Measurements from ENCODE around the gene CACNA2D4.

CACNA2D4 gene

DNA sequence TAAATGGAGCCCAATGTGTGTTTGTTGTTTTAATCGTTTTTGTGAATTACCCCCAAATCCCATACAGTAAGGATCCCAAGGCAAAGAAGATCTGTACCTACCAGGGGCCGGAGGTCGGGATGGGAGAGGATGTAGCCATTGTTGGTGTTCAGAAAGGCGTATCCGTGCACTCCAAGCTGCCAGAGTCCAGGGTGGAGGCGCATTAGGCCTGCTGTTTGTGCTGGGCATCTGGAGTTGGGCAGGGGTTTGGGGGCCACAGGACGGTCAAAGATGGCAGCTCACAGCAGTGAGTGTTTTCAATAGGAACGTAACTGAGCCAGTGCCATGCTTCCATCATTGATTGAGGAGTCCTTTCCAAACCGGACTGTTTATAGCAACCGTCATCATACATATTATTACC lies 40.2 kb downstream of the CACNA2D4 start:
- Histone ChIP-seq H3K27me3 (no peaks in the 10 kb centered on the region), H3K4me3 (ENCODE audit: low read depth, low read length) (no peak overlapping the region), H3K9me3 (no peaks in the 10 kb centered on the region), H3K36me3 (no peaks in the 10 kb centered on the region), H3K4me1 (no peaks in the 10 kb centered on the region)
- DNase-seq: no peak
- TF ChIP-seq, protein P1, sequence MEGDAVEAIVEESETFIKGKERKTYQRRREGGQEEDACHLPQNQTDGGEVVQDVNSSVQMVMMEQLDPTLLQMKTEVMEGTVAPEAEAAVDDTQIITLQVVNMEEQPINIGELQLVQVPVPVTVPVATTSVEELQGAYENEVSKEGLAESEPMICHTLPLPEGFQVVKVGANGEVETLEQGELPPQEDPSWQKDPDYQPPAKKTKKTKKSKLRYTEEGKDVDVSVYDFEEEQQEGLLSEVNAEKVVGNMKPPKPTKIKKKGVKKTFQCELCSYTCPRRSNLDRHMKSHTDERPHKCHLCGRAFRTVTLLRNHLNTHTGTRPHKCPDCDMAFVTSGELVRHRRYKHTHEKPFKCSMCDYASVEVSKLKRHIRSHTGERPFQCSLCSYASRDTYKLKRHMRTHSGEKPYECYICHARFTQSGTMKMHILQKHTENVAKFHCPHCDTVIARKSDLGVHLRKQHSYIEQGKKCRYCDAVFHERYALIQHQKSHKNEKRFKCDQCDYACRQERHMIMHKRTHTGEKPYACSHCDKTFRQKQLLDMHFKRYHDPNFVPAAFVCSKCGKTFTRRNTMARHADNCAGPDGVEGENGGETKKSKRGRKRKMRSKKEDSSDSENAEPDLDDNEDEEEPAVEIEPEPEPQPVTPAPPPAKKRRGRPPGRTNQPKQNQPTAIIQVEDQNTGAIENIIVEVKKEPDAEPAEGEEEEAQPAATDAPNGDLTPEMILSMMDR (IDR thresholded peaks at IDR 0.05; ENCODE audit: low read depth, low read length): no peak

DNA sequence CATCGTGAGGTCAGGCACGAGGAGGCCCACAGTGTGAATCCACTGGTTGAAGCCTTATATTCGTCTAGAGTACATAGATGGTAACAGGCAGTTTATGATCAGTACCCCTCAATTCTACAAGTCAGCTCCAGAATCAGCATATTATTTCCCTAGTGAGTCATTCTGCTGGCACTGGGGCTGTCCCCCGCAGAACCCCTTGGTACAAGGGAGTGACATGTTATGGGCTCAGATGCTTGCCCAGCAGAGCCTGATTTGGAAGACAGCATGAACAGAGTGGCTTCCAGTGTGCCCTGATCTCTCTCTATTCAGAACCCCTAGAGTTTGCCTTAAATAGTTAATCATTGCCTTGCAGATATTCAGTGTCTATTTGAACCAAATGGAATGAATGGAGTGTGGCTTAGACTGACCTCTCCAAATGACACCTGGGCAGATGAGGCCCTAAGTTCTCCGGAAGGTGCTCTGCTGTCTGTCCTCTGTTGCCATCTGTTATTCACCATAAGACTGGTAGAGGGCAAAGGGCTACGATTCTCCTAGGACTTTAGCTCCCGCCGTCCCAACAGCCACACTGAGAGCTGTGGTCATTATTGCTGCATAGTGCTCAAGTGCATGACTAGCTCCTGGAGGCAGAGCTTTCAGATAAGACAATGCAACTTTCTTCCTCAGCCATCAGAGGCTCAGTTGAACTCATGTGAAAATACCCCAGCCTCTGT lies 41.1 kb downstream of the CACNA2D4 start:
- no peak for DNase-seq
- Histone ChIP-seq H3K4me1 (no peaks in the 10 kb centered on the region), H3K36me3 (no peaks in the 10 kb centered on the region), H3K4me3 (ENCODE audit: low read depth, low read length) (no peak overlapping the region), H3K9me3 (no peaks in the 10 kb centered on the region), H3K27me3 (no peaks in the 10 kb centered on the region)
- TF ChIP-seq, protein P1 (IDR thresholded peaks at IDR 0.05; ENCODE audit: low read depth, low read length): no peak

- TF ChIP-seq, protein P1 (IDR thresholded peaks at IDR 0.05; ENCODE audit: low read depth, low read length): no peak
- no peaks in the 10 kb centered on the region for H3K27me3 ChIP-seq
- H3K9me3 ChIP-seq: 0 out of 2 replicates have a peak, but pooled peaks cover 3% of the 10 kb centered on the region
- no peaks in the 10 kb centered on the region; the same call in 1 of the 2 replicates for H3K4me1 ChIP-seq
- H3K4me3 ChIP-seq (ENCODE audit: low read depth, low read length): no peak overlapping the region
- DNase-seq: no peak
- no peaks in the 10 kb centered on the region for H3K36me3 ChIP-seq
These were observed 42.4 kb downstream of the CACNA2D4 start for GRCh38 chr12:1876086-1876485.

GRCh38 chr12:1875608-1876007 lies 42.8 kb downstream of the CACNA2D4 start:
- no peak for DNase-seq
- Histone ChIP-seq H3K4me1 (no peaks in the 10 kb centered on the region; the same call in 1 of the 2 replicates), H3K27me3 (no peaks in the 10 kb centered on the region), H3K36me3 (no peaks in the 10 kb centered on the region), H3K9me3 (0 out of 2 replicates have a peak, but pooled peaks cover 3% of the 10 kb centered on the region), H3K4me3 (ENCODE audit: low read depth, low read length) (no peak overlapping the region)
- TF ChIP-seq, protein P1 (IDR thresholded peaks at IDR 0.05; ENCODE audit: low read depth, low read length): no peak

GRCh38 chr12:1873531-1874510 lies 44.6 kb downstream of the CACNA2D4 start:
- no peak for DNase-seq

More at GRCh38 chr12:1873531-1874510, 44.6 kb downstream of the CACNA2D4 start:
- Histone ChIP-seq H3K4me3 (ENCODE audit: low read depth, low read length) (no peak overlapping the region), H3K27me3 (no peaks in the 10 kb centered on the region), H3K9me3 (0 out of 2 replicates have a peak, but pooled peaks cover 3% of the 10 kb centered on the region), H3K36me3 (no peaks in the 10 kb centered on the region), H3K4me1 (no peaks in the 10 kb centered on the region; the same call in 1 of the 2 replicates)
- TF ChIP-seq, protein P1 (IDR thresholded peaks at IDR 0.05; ENCODE audit: low read depth, low read length): no peak

Measured in BE2C (cell line).